ENCODE measurements around the gene GORASP1.
A peak's percentile ranks its signal among the peaks of the same experiment; 100 is the strongest.

The GORASP1 gene

DNA sequence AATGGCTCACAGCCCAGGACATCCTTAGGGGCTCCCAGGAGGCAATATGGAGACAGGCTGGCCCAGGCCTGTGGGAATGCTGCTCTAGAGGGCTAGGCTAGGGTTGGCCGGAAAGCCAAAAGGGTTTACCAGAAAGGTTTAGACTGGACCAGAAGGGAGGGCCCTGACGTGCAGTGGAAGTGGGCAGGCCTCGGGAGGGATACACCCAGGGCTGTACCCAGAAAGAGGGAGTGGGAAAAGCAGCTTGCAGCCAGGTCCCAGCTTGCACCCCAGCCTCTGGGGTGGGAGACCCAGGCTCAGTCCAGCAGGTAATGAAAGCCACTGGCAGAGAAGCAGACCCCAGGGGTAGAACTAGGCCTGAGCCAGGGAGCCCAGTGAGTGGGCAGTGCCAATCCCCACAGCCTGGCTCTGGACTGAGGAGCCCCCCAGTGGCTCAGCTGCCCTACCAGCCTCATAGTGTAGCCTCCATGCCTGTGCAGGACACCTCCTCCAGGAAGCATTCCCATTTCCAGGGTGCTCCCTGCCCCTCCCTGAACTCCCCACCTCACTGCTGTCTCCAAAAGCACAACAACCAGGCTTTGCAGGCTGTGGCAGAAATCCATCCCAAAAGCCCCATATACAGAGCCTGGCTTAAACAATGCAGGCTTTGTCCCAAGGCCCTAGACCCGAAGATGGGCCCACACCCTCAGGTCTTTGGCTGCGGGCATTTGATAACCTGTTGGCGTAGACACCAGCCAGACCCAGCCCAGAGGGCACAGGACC, 3.5 kb downstream of the GORASP1 start:
- H3K4me3 ChIP-seq (ENCODE audit: control insufficient read depth, low read depth, low read length) = no peak overlapping the region
- no peak for TF ChIP-seq CTCF (IDR thresholded peaks at IDR 0.05; ENCODE audit: control insufficient read depth, insufficient read depth, low read depth, low read length, missing control alignments)
- no peak for DNase-seq (ENCODE audit: low read depth)

- peak; percentile 26 for TF ChIP-seq CTCF (IDR thresholded peaks at IDR 0.05; ENCODE audit: control insufficient read depth, insufficient read depth, low read depth, low read length, missing control alignments)
- H3K4me3 ChIP-seq (ENCODE audit: control insufficient read depth, low read depth, low read length) = no peak overlapping the region
- DNase-seq (ENCODE audit: low read depth) = no peak
These were observed 4.1 kb downstream of the GORASP1 start for GRCh38 chr3:39103324-39103693.

DNA sequence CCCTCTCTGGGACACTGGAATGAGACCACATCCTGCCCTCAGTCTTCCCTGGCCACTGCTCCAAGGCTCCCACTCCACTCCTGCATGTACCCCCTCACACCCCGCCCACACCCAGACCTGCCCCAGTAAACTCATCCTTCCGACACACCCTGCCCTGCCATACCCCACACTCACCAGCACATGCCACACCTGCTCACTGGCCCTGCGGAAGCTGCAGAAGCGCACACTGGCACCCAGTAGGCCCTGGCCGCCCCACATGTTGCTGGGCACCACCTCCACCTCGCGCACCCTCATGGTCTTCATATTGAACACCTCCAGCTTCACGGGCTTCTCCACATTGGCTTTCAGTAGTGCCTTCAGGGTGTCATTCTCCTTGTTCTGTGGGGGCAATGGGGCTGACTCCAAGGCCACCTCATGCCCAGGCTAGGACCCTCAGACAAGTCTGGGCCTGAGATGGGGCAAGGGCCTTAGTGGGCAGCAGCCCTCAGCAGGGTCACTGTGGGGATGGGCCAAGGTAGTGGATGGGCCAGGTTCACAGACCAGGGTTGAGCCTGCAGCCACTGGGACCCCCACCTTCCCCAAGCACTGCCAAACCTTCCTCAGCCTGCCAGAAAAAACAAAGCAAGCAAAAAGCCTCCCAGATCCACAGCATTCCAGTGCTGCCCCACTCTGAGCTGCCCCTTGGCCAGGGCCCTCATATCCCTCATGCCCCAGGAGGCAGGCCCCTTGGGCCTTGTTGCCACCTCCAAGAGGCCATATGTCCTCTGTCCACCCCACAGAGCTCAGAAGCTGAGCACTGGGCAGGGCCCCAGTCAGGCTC, 4.7 kb downstream of the GORASP1 start:
- DNase-seq (ENCODE audit: low read depth) = no peak
- no peak for TF ChIP-seq CTCF (IDR thresholded peaks at IDR 0.05; ENCODE audit: control insufficient read depth, insufficient read depth, low read depth, low read length, missing control alignments)
- no peak overlapping the region for H3K4me3 ChIP-seq (ENCODE audit: control insufficient read depth, low read depth, low read length)

- TF ChIP-seq CTCF (IDR thresholded peaks at IDR 0.05; ENCODE audit: control insufficient read depth, insufficient read depth, low read depth, low read length, missing control alignments) = peak; percentile 76
- DNase-seq (ENCODE audit: low read depth) = no peak
- H3K4me3 ChIP-seq (ENCODE audit: control insufficient read depth, low read depth, low read length) = no peak overlapping the region
These were observed 6.3 kb downstream of the GORASP1 start for GRCh38 chr3:39101022-39101689.

DNA sequence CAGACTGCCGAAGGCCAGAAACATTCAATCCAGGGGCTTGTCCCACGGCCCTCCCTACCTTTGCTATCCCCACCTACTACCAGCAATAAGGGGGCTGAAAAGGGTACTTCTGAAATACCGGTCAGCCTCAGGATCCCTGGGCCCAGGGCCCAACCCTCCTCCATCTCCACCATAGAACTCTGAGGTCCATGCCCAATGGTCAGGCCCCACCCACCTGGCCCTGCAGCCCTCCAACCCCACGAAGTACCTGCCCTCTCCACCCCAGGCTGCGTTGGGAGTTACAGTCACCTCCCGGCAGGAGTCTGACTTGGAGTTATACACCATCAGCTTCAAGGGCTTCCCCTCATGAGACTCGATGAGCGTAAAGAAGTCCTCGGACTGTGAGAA, 6.9 kb downstream of the GORASP1 start:
- TF ChIP-seq CTCF (IDR thresholded peaks at IDR 0.05; ENCODE audit: control insufficient read depth, insufficient read depth, low read depth, low read length, missing control alignments) = no peak
- DNase-seq (ENCODE audit: low read depth) = no peak

DNA sequence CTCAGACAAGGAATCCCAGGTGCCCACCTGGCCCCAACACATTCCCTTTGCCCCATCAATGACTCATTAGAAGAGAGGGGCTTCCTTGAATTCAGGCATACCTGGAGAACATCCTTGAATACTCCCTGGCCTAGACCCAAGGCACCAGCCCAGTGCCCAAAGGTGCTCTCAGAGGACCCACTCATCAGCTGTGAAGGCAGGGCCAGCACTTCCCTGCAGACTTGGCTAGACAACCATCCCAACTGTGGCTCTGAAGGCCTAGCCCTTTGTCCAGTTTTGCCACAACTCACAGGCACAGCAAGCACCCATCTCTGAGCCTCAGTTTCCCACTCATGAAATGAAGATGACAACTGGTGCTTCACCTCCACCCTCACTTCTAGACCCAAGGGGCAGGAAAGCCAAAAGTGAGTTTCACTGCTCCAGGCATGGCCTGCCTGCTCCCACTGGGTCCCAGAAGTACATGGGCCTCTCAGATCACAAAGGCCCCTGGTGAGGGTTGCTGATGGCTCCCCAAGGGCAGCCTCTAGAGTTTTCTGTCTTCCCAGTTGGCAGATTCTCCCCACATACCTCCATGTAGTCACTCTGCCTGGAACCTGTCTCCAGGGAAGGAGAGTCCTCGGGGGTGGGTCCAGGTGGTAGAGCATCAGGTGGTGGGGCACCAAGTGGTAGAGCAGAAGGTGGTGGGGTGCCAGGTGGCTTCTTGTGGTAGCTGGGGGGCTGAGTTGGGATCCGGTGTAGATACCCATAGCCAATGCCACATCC, 7.5 kb downstream of the GORASP1 start:
- H3K4me3 ChIP-seq (ENCODE audit: control insufficient read depth, low read depth, low read length) = no peak overlapping the region
- no peak for TF ChIP-seq CTCF (IDR thresholded peaks at IDR 0.05; ENCODE audit: control insufficient read depth, insufficient read depth, low read depth, low read length, missing control alignments)
- no peak for DNase-seq (ENCODE audit: low read depth)

More for the DNA sequence above, 6.9 kb downstream of the GORASP1 start:
- H3K4me3 ChIP-seq (ENCODE audit: control insufficient read depth, low read depth, low read length) = no peak overlapping the region

Measured in AG09309 (cell line).